22Rv1 (cell line): Measurements from ENCODE around the gene PKP4.

Experiments
- H3K27ac ChIP-seq: fragments of 450-650 bp; 2 replicates; pipeline ENCODE4 v1.5.1; 2017
- ZFX ChIP-seq: fragments of 450-650 bp; IDR thresholded peaks from 2 replicates; pipeline ENCODE4 v1.6.1; 2017; ENCODE audit warnings: antibody characterized with exemption, borderline replicate concordance
- TF ChIP-seq, protein P1 (sequence below): fragments of 450-650 bp; IDR thresholded peaks from 2 replicates; pipeline ENCODE4 v1.5.1; 2017; ENCODE audit warnings: mild to moderate bottlenecking

PKP4 gene, protein sequence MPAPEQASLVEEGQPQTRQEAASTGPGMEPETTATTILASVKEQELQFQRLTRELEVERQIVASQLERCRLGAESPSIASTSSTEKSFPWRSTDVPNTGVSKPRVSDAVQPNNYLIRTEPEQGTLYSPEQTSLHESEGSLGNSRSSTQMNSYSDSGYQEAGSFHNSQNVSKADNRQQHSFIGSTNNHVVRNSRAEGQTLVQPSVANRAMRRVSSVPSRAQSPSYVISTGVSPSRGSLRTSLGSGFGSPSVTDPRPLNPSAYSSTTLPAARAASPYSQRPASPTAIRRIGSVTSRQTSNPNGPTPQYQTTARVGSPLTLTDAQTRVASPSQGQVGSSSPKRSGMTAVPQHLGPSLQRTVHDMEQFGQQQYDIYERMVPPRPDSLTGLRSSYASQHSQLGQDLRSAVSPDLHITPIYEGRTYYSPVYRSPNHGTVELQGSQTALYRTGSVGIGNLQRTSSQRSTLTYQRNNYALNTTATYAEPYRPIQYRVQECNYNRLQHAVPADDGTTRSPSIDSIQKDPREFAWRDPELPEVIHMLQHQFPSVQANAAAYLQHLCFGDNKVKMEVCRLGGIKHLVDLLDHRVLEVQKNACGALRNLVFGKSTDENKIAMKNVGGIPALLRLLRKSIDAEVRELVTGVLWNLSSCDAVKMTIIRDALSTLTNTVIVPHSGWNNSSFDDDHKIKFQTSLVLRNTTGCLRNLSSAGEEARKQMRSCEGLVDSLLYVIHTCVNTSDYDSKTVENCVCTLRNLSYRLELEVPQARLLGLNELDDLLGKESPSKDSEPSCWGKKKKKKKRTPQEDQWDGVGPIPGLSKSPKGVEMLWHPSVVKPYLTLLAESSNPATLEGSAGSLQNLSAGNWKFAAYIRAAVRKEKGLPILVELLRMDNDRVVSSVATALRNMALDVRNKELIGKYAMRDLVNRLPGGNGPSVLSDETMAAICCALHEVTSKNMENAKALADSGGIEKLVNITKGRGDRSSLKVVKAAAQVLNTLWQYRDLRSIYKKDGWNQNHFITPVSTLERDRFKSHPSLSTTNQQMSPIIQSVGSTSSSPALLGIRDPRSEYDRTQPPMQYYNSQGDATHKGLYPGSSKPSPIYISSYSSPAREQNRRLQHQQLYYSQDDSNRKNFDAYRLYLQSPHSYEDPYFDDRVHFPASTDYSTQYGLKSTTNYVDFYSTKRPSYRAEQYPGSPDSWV

DNA sequence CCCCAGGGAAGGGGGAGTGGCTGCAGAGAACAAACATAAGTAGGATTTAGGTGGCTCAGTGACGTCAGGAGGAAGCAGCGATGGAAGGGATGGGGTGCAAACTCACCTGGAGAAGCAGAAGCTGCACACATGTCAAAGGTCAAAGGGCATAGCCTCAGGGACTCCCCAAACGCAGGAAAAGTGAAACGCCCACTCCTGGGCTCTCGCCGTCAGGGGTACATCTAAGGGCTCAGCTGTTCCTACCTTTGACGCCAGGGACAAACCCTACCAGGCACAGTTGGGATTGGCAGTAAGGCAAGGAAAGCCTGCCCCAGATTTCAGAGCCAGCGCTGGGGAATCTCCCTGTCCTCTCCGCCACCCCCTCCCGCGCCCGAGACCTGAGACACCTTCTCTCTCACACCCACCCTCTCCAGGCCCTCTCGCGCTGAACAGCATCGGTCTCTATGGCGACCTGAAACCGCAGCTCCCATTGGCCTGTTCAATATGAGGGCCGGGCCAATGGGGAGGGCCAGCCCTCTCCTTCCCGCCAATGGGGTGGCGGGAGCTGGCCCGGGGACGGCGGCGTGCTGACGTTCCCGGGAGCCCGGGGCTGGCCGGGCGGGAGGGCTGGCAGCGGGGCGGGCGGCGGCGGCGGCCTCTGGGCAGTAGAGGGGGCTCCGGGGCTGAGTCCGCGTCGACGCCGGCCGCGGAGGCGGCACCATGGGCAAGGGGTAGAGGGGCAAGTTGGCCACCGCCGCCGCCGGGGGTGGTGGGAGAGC lies at the start of gene PKP4, which contains the start of gene CCDC148:
Gene PKP4 (plus strand): TSS at position 644 of the 758 bp plus-strand sequence. CDS start 76,233 bp downstream, outside the sequence.
Gene CCDC148 (minus strand): TSS at position 445 of the 758 bp plus-strand sequence. CDS start 314 bp downstream, at position 131.
- TF ChIP-seq, protein P1, sequence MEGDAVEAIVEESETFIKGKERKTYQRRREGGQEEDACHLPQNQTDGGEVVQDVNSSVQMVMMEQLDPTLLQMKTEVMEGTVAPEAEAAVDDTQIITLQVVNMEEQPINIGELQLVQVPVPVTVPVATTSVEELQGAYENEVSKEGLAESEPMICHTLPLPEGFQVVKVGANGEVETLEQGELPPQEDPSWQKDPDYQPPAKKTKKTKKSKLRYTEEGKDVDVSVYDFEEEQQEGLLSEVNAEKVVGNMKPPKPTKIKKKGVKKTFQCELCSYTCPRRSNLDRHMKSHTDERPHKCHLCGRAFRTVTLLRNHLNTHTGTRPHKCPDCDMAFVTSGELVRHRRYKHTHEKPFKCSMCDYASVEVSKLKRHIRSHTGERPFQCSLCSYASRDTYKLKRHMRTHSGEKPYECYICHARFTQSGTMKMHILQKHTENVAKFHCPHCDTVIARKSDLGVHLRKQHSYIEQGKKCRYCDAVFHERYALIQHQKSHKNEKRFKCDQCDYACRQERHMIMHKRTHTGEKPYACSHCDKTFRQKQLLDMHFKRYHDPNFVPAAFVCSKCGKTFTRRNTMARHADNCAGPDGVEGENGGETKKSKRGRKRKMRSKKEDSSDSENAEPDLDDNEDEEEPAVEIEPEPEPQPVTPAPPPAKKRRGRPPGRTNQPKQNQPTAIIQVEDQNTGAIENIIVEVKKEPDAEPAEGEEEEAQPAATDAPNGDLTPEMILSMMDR = no peak
- no peak for TF ChIP-seq ZFX
- peak within 1 kb of the TSS; percentile 78 for H3K27ac ChIP-seq

DNA sequence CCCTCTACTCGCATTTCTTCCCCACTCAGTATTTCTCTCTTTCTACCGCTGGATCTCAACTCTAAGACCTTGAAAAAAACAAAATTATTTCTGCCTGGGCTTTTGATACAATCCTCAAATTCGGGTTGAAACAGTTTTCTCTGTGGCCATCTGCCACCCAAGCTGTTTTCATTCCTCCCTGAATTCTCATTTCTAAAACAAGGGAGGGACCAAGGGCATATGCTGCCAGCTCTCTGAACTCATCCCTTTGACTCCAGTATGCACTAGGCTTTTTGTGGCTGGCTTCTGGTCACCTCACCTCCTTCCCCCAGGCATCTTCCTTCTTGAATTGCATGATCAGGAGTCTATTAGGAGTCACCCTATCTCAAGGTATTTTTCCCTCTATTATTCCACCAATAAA lies 49.7 kb upstream of the PKP4 start:
- TF ChIP-seq, protein P1 = no peak
- TF ChIP-seq ZFX = no peak
- no peak overlapping the region for H3K27ac ChIP-seq

DNA sequence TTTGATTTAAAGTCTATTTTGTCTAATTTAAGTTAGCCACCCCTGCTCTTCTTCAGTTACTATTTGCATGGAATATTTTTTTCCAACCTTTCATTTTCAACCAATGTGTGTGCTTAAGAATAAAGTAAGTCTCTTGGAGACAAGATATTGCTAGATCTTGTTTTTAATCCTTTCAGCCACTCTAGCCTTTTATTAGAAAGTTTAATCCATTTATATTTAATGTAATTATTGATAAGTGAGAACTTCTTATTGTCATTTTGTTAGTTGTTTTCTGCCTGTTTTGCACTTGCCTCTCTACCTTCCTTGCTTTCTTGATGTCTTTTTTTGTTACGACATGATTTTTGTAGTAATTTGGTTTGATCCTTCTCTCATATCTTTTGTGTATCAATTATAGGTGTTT lies 46.6 kb upstream of the PKP4 start:
- TF ChIP-seq ZFX = no peak
- TF ChIP-seq, protein P1 = no peak
- no peak overlapping the region for H3K27ac ChIP-seq

DNA sequence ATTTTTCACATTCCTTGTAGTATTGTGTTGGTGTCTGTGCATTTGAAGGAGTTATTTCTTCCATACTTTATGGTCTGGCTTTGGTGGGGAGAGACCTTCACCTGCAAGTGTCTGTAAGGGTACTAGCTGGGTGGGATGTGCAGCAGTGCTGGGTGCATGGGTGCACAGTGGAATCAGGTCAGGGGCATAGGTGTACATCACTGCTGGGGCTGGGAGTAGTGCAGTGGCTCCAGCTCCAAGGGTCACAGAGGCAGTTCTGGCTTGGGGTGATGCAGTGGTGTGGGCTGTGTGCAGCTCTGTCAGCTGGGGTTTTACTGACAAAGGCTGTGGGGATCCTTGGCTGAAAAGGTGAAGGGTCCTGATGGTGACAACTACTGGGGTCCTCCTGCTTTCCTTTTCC lies 45.0 kb upstream of the PKP4 start:
- H3K27ac ChIP-seq = no peak overlapping the region

DNA sequence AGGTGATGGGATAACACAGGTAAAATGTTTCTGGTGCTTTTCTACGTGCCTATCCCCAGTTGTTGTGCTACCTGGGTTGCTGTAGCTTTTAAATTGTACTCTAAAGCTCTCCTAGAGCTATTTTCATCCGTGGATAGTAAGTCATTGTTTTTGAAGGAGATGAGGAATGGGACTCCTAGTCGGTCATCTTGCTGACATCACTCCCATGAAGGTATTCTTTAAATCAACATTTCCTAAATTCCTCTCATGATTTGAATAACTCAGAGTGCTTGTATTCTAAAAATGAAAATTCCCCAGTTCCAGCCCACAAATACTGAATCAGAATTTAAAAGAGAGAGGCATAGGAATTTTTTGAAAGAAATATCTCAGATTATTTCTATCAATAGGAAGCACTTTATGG lies 44.5 kb upstream of the PKP4 start:
- TF ChIP-seq, protein P1 = no peak
- no peak for TF ChIP-seq ZFX
- no peak overlapping the region for H3K27ac ChIP-seq

More for the DNA sequence above, 45.0 kb upstream of the PKP4 start:
- TF ChIP-seq, protein P1 = no peak
- TF ChIP-seq ZFX = no peak

DNA sequence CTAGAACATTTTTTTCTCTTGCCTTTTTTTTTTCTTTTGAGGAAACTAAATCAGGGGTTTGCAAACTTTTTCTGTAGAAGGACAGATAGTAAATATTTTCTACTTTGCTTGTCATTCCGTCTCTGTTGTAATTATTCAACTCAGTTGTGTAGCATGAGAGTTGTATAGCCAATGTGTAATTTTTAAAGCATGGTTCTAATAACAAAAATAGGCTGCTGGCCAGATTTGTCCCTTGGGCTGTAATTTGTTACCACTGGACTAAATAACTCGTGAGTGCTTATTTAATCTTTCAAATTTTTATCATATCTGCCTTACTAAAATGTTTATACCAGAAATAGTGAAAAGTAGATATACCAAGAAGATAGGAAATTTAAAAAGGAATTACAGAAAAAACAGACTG lies 43.2 kb upstream of the PKP4 start:
- TF ChIP-seq ZFX = no peak
- TF ChIP-seq, protein P1 = no peak
- no peak overlapping the region for H3K27ac ChIP-seq
